NOMO-1 treated with DMSO at 0.1 percent for 48 hours (cell line): Measurements from ENCODE around the gene SP3.
A peak's percentile ranks its signal among the peaks of the same experiment; 100 is the strongest.

Experiments
- DNase-seq: peaks from one replicate; lab custom pipeline; 2025; ENCODE audit not compliant: unreplicated experiment; lab: John Stamatoyannopoulos, UW

The SP3 gene

DNA sequence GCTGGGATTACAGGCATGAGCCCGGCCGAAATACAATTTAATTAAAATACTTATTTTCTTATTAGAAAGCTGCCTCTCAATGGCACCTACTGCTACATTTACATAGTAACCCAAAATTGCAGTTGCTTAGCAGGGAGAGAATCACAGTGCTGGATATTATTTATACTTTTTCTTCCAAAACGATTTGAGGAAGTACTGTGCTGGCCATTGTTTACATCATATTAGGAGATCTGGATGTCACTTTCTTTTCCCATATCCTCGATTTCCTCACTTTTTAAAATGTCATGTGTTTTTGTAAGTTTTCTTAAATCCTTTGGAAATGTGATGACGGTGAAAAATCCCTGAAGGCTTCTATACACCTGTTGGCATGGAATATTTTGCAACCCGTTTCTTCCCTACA is 3.4 kb upstream of the SP3 start:
- no peak for DNase-seq

DNA sequence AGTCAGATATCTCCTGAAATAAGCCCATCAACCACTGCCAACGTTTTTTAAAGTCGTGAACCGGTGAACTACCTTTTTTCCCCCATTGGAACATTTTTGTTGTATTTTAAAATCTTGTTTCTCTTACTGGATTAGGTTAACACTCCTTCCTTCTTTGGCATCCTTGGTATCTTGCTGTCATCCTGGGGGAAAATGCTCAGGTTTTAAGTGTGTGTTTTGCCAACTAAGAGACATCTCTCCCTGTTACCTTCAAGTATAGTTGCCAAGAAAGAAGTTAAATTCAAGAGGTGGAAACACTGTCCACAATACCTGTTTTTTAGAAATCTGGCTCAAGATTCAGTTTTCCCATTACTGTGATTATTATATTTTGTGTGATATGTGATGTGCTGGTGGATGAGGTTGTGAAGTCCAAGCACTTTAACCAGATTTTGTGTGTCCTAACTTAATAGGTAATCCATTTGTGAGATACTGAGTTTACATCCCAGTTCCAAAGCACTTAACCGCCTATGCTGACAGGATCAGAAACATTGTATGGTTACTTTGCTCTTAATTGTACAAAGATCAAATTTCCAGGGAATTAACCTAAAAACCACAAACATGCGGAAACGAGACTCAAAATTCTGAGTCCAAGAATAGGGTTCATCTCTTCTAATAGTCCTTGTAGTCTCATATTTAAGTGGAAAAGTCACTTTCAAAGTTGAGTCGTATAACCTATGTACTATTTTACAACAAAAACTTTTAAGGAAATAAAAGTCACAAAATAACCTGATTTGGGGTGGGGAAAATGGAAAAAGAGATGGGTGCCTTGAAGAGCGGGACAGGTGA is 1.3 kb upstream of the SP3 start:
- no peak for DNase-seq

DNA sequence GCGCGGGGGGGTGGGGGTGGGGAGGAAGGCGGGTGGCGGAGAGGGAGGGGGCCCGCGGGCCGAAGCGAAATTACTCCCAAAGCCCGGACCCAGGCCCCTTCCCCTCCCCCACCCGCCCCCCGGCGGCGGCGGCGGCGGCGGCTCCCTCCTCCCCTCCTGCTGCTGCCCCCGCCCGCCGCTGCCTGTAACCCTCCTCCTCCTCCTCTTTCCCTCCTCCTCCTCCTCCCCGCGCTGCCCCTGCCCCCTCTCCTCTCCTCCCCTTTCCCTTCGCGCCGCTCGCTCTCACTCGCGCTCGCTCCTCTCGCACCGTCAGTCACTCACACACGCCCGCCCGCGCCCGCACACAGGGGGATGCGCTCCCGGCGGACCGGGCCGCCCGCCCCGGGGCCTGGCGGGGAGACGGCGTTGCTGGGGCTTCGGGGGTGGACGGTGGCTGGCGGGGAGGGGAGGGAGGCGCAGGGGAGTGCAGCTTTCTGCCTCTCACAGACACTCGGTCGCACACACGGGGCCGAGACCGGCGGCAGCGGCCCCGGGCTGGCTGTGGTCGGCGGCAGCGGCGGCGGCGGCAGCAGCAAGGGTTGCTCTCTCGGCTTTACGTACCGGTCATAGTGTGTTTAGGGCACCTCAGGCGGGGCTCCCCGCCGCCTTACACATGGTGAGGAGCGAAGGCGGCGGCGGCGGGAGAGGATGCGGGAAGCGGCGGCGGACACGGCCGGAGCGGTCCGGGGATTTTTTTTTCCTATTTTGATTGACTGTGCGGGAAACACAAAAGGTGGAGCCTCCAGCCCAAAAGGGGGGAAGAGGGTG is 405 bp downstream of the SP3 start:
- DNase-seq, result peak; percentile 85

DNA sequence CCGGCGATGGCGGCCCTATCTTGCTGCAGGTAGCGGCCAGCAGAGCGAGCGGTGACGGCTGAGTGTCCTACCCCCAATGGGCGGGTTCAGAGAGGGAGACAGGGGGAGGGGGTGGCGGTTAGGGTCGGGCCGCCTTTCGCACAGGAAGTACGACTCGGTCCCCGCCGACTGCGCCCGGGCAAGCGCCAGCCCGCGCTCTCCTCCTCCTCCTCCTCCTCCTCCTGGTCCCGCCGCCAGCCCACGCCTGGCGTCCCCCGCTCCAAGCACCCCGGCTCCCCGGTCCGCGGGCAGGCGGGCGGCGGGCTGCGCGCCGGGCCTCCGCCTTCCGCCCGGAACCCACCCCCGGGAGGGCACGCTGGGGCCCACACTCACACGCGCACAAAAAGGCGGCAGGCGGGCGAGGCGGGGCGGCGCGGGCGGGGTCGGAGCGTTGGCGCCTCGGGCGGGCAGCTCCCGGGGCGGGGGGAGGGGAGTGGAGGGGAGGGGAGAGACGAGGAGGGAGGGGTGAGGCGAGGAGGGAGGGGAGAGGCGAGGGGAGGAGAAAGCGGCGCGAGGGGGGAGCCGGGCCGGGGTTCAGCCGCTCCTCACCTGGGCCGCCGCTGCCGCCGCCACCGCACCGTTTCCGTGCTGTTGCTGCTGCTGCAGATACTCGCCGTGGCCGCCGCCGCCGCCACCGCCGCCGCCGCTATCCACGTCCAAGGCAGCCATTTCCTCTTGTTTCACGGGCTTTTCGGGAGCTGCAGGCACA is 1.2 kb downstream of the SP3 start:
- DNase-seq, result peak; percentile 91

DNA sequence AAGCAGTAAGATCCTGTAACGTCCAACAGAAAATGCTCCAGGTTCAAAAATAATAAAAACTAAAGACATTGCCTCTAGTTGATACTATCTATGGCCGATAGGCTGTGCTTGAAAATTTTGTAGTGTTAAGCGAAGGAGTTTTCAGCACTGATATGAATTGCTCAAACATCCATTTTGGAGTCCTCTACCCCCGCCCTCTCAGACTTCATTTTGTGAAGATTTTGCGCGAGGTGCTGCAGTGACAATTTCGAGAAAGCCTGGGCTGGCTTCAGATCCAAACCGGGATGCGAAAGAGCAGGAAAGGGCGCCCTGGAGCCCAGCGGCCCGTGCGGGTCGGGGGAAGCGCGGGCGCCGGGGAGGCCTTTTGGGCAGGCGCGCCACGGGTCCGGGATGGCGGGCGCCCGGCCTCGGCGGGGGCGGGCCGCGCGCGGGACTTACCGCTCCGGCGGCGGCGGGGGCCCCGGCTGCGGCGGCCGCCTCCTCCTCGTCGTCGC is 1.8 kb downstream of the SP3 start:
- peak; percentile 82 for DNase-seq

DNA sequence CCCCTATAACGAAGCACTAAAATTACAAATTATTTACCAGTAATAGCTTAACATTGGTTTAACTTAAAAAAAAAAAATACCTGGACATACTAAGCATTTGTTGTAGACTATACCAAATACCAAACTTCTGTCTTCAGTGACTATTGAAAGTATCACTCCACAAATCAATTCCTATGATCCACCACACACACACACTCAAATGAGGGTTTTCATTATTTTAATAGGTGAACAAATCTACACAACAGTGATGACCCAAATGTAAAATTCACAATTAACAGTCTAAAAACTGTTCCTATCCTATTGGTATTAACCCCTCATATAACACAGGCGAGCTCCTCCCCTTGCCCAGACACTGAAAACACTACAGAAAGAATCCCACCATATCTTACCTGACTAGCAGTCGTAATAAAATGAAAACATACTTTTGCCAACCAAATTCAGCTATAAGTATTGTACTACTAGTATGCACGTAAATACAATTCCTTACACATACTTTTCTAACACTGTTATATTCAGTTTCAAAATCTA is 2.5 kb downstream of the SP3 start:
- no peak for DNase-seq

DNA sequence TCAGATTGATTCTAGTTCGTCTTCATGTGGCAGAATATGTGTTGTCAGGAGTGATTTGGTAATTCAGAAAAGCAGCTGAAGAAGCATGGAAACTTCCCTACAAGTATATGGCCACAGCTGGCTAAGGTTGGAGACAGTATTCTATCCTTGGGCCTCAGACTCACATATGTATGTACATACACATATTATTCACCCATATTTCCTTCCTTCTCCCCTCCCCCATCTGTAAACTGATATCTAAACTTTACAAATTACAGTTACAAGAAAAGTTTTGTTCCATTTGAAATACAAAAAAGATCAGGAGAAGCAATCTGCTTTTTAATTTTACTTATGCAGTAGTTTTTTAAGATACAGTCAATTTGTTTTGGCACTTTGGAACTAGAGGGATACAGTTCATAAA is 3.1 kb downstream of the SP3 start:
- peak; percentile 18 for DNase-seq

DNA sequence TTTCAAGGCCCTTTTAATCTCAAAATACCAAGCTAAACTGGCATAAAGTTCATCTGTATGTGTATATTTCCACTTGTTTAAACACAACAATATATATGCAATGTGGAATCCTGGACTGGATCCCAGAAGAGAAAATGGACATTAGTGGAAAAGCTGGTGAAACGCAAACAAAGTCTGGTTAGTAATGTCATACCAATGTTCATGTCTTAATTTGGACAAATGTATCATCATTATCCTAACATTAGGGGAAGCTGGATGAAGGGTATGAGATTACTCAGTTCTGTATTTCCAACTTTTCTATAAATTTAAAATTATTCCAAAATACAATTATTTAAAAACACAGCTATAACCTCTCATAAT is 3.8 kb downstream of the SP3 start:
- DNase-seq, result no peak

DNA sequence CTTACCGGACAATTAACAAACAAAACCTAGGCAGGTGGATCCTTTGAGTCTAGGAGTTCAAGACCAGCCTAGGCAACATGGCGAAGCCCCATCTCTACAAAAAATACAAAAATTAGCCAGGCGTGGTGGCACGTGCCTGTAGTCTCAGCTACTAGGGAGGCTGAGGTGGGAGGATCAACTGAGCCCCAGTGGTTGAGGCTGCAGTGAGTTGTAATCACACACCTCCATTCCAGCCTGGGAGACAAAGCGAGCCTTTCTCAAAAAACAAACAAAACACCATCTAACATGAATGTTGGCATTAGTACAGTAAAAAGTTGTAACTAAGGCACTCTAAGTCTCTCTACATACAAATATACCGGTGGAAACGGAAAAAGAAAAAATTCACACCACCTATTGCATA is 5.3 kb downstream of the SP3 start:
- no peak for DNase-seq

DNA sequence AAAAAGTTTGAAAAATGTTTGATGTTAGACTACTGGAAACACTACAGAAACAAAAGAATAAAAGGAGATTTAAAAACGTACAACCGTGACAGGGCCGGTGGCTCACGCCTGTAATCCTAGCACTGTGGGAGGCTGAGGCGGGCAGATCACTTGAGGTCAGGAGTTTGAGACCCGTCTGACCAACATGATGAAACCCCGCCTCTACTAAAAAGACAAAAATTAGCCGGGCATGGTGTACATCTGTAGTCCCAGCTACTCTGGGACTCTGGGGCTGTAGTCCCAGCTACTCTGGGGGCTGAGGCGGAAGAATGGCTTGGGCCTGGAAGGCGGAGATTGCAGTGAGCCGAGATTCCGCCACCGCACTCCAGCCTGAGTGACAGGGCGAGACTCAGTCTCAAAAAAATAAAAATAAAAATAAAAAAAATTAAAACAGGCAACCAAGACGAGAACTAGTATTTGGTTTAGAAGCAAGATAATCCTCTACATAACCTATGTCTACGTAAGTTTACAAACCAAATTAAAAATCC is 5.8 kb downstream of the SP3 start:
- DNase-seq, result no peak

DNA sequence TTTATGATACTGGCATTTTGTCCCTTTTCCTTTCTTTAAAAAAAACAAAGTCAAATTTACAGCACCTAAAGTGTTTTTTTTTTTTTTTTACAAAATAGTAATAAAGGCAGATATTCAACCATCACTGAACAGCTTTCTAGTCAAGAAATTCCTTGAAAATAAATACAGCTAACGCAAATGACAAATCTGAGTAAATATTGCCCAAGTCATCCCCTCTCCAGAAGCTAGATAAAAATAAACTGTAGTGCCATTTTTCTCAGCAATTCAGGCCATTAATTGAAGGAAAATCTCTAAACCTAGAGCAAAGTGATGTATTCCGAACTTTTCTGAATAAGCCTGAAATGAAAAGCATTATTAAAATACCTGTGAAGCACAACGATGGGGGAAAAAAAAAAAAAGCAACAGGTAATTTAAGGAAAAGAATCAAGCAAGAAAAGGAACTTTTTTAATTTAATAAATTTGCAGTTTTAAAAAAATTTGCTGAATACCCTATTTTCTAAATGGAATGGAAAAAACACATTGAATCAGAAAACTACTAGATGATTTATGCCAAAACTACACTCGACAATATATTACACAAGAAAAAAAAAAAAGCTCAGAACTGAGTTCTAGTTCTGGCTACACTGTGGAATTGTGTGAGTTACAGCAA is 6.9 kb downstream of the SP3 start:
- DNase-seq, result no peak

DNA sequence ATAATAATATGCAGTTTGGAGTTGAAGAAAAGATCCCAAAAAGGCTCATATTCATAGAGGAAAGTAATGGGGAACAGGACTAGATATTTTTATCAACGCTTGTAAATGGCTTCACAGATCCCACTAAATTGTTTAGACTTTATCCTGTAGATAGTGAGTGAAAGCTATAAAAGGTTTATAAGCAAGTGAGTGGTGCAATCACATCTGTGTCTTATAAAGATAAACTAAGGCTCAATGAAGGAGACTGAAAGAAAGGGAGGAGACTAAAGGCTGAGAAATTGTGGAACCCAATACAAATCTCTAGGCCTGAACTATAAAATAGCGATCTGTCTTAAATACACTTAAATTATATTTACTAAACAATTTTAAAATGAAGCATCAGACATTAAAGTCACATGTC is 7.7 kb downstream of the SP3 start:
- no peak for DNase-seq

DNA sequence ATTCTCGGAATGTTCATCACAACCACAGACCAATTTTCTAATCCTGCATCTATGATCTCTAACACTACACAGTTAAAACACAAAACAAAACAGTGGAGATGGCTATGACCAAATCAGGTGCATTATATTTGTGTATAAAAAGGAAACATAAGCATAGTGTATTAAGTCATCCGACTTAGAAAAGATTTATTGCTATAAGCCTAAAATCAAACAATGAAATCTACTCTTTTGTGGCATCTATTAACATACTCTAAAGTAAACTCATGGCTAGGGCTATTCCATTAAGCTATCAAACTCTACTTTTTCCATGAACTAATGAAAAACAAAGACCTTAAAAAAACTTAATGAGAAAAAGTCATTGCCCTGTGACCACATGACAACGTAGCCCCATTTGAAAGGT is 8.7 kb downstream of the SP3 start:
- DNase-seq, result no peak

DNA sequence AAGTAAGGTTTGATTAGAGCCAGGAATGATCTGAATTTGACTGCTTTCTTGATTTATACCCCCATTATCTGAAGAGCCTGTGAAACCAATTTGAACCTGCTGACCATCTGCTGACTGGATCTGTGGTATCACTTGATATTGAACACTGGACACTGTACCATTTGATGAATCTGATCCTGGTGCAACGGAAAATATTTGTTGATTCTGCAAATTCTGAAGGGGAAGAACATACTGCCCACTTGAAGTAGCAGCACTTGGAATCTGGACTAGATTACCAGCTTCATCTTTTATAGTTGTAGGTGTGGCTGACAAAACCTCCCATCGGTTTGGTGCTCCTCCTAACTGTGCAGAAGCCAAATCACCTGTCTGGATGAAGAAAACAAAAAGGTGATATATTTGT is 9.3 kb downstream of the SP3 start:
- no peak for DNase-seq

DNA sequence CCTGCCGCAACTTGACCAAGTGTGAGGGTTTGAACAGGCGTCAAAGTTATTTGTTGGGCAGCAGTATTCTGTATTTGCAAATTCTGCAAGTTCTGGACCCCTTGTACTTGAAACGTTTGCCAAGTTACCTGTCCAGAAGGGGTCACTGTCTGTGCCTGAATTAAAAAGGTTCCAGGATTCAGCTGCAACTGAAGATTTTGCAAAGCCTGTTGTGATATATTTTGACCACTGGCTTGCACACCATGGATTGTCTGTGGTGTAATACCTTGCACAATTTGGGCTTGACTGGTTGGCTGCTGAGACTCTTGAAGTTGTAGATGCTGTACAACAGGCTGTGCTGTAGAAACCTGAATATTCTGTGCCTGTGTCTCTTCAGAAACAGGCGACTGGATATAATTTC is 10.2 kb downstream of the SP3 start:
- DNase-seq, result no peak

DNA sequence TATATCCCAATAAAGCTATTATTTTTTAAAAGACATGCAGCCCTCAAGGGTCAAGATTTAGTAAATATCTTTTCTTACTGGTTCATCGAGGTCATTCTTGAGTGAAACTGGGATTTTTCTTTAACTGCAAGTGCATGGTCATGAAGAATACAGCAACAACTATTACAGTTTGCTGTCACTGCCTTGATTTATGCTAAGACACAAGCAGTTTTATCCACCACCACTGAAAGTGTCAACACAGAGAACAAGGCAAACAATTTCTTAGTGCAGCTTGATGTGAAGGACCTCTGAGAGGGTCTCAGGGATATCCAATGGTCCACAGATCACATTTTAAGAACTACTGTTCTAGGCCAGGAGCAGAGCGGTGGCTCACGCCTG is 12.1 kb downstream of the SP3 start:
- no peak for DNase-seq

DNA sequence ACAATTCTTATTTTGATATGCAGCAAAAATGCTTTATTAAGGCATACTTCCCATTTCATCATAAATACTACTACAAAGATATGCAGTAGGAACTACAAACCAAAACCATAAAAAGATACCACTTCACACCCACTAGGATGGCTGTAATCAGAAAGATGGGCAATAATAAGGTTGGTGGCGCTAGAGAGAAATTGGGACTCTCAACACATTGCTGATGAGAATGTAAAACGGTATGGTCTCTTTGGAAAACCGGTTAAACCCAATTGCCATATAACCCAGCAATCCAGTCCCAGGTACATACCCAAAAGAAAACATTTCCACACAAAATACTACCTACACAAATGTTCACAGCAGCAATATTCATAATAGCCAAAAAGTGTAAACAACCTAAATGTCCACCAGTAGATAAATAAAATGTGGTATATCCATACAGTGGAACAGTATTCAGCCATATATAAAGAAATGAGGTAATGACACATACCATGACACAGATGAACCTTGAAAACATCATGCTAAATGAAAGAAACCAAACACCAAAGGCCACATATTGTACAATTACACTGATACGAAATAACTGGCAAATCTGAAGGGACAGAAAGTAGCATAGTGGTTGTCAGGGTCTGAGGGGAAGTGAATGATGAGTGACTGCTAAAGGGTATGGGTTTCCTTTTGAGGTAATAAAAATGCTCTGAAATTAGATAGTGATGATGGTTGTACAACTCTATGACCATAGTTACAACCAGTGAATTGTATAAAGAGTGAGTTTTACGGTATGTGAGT is 12.7 kb downstream of the SP3 start:
- no peak for DNase-seq

DNA sequence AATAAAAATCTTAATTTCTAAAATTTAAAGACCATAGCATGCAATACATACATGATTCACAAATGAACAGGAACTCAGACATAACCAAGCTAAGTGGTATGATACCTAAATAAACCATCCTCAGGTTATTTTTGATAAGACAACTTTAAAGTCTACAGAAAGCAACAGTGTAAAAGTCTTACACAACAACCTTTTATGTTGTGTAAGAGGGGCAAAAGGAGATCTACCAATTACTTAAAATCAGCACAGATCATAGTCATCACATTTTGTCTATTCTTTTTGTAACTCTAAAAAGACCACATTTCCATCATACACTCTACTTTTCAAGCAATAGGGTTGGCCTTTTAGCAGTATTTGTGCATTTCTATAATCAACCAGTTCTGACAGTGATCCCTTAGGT is 16.3 kb downstream of the SP3 start:
- DNase-seq, result peak; percentile 20

DNA sequence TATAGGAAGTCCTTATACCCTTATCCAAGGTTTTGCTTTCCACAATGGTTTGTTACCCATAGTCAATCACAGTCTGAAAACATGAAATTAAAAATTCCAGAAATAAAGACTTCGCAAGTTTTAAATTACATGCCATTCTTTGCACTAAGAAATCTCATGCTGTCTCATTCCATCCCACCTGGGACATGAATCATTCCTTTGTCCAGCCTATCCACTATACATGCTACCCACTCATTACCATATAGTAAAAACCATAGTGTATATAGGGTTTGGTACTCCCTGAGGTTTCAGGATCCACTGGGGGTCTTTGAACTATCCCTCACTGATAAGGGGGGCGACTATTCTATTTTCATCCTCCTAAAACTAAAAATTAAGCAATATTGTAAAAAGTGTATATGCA is 17.0 kb downstream of the SP3 start:
- DNase-seq, result no peak

DNA sequence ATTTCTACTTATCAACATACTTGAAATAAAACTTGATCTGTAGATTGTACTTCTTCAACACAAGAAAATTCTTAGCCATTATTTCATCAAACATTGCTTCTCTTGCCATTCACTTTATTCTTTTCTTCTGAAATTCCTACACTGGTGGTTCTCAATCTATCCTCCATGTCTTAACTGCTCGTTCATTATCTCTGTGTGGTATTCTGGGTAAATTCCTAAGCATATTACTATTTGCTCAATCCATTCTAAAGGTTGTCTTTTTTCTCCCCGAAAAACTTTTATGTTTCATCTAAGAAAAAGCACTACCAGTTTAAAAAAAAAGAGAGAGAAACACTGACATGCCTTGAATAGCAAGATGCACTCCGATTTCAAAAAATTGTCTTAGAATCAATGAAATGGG is 18.0 kb downstream of the SP3 start:
- DNase-seq, result no peak
